Right atrium auricular region (tissue), 2 donors: ENCODE data around the gene EFCAB6. TPM values are rescaled to one million over a fixed set of nuclear protein-coding genes. Genes with fewer than 3 reads are reported as not detected.

ENCODE experiments used
- DNase-seq: peaks from one replicate; pipeline ENCODE4 v3.0.0-alpha.2; 2019; ENCODE audit warnings: low spot score
- H3K27ac ChIP-seq, 2 donors: fragments of 200-600 bp; sonication (generic); 1 replicate in 1 of 2; 2 replicates in 1 of 2; pipeline ENCODE4 v1.5.1; 2016 to 2019
- H3K27me3 ChIP-seq, 2 donors: fragments of 200-600 bp; sonication (generic); one replicate each; pipeline versions ENCODE4 v1.5.1 to v1.6.0; 2017 to 2019
- H3K36me3 ChIP-seq: fragments of 200-600 bp; sonication (generic); one replicate; pipeline ENCODE4 v1.5.1; 2016
- H3K4me1 ChIP-seq, 2 donors: fragments of 200-600 bp; sonication (generic); one replicate each; pipeline versions ENCODE4 v1.5.1 to v1.6.0; 2017 to 2019
- H3K4me3 ChIP-seq, 2 donors: fragments of 200-600 bp; sonication (generic); 1 replicate in 1 of 2; 2 replicates in 1 of 2; pipeline ENCODE4 v1.5.1; 2017 to 2019; ENCODE audit warnings: mild to moderate bottlenecking in 1 of 2, moderate library complexity in 1 of 2
- H3K9me3 ChIP-seq, 2 donors: fragments of 200-600 bp; sonication (generic); one replicate each; pipeline ENCODE4 v1.5.1; 2019
- total RNA-seq, 2 donors: library from RNA; depleted of rRNA; stranded (reverse); fragments of >200 nt; gene quantifications; one replicate each; pipeline ENCODE4 v1.1.0, GENCODE V29; 2016
- TF ChIP-seq, protein P1 (sequence below), 2 donors: fragments of 200-600 bp; sonication (generic); IDR thresholded peaks; one replicate each; pipeline ENCODE4 v1.5.1; 2019; ENCODE audit warnings: antibody characterized with exemption in 2 of 2

EFCAB6 gene
- total RNA-seq, 2 donors from 2014 or later = 1.5 TPM

DNA sequence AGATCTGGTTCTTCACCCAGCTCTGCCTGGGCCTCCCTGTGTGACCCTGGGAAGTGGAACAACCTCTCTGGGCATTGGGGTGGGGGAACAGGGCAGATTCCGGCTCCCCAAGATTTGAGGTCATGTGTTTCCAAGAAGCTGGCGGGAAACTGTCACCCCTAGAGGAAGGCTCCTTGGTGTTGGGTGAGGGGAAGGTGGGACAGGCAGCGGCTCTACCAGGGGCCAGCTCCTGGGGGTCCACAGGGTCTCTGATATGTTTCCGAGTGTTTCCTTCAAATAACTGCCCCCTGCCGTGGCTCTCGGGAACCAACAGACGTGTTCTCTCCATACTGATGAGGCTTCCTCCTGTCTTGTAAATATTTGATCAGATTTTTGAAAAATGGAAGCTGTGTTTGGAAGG lies 321.8 kb downstream of the EFCAB6 start:
- Histone ChIP-seq H3K9me3 (no peaks in the 10 kb centered on the region), H3K27ac (no peak overlapping the region), H3K4me1 (no peaks in the 10 kb centered on the region), H3K36me3 (no peaks in the 10 kb centered on the region), H3K4me3 (no peak overlapping the region), H3K27me3 (no peaks in the 10 kb centered on the region)
- TF ChIP-seq, protein P1, sequence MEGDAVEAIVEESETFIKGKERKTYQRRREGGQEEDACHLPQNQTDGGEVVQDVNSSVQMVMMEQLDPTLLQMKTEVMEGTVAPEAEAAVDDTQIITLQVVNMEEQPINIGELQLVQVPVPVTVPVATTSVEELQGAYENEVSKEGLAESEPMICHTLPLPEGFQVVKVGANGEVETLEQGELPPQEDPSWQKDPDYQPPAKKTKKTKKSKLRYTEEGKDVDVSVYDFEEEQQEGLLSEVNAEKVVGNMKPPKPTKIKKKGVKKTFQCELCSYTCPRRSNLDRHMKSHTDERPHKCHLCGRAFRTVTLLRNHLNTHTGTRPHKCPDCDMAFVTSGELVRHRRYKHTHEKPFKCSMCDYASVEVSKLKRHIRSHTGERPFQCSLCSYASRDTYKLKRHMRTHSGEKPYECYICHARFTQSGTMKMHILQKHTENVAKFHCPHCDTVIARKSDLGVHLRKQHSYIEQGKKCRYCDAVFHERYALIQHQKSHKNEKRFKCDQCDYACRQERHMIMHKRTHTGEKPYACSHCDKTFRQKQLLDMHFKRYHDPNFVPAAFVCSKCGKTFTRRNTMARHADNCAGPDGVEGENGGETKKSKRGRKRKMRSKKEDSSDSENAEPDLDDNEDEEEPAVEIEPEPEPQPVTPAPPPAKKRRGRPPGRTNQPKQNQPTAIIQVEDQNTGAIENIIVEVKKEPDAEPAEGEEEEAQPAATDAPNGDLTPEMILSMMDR (IDR thresholded peaks at IDR 0.05) = no peak
- no peak for DNase-seq

DNA sequence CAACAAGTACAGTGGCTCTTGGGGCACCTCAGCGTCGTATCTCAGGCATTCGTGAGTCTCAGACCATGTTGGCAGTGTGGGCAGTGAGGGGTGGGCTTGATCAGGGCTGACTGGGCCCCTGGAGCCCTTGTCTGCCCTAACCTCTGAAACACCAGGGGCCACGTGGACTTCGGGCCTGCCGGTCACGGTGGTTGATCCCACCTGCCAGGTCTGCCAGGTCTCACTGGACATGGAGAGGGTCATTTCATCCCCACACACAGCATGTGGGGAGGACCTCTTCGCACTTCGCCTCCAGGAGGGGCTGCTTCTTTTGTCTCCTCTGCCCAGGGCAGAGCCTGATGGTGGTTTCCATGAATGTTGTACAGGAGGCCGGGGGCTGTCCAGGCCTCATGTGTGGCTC lies 323.2 kb downstream of the EFCAB6 start:
- TF ChIP-seq, protein P1 (IDR thresholded peaks at IDR 0.05) = no peak
- DNase-seq = no peak
- Histone ChIP-seq H3K27ac (no peak overlapping the region), H3K9me3 (no peaks in the 10 kb centered on the region), H3K4me1 (no peaks in the 10 kb centered on the region), H3K36me3 (no peaks in the 10 kb centered on the region), H3K27me3 (no peaks in the 10 kb centered on the region), H3K4me3 (no peak overlapping the region)

DNA sequence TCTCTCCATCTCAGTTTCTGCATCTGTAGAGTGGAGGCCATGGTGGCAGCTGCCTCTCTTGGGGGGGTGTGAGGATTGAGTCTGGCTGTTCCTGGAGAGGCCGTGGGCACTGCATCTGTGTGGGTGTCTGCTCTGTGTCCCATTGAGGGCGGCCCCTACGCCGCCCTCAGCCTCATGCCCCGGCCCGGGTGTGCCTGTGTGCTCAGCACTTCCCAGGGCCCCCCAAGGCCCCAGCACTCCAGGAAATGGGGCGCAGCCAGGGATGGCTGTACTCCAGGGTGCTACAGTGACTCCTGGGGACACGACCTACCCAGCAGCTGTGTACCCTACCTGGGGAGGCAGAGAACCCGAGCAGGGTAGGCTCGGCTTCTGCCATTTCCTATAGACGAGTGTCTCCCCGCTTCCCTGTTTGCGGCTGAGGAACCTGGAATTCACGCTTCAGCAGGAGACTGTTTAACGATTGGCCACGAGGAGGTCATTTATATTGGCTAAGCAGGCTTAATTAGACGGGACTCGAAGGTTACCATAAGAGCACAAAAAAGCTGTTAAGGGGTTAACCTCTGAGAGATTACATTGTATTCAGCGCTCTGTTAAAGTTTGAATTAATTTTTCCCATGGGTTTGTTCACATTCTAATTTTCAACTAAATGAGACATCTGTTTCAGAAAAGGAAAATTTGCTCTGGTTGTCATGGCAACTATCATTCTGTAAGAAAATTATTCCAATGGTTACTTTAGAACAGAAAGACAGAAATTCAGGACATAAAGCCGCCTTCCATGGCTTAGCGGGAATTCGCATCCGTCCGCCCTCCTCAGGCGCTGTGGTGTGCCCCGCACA lies 323.9 kb downstream of the EFCAB6 start:
- TF ChIP-seq, protein P1 (IDR thresholded peaks at IDR 0.05) = no peak
- no peak for DNase-seq
- no peaks in the 10 kb centered on the region for H3K36me3 ChIP-seq
- H3K9me3 ChIP-seq = no peaks in the 10 kb centered on the region
- no peaks in the 10 kb centered on the region for H3K4me1 ChIP-seq
- H3K27me3 ChIP-seq = no peaks in the 10 kb centered on the region
- no peak overlapping the region for H3K4me3 ChIP-seq
- no peak overlapping the region for H3K27ac ChIP-seq

DNA sequence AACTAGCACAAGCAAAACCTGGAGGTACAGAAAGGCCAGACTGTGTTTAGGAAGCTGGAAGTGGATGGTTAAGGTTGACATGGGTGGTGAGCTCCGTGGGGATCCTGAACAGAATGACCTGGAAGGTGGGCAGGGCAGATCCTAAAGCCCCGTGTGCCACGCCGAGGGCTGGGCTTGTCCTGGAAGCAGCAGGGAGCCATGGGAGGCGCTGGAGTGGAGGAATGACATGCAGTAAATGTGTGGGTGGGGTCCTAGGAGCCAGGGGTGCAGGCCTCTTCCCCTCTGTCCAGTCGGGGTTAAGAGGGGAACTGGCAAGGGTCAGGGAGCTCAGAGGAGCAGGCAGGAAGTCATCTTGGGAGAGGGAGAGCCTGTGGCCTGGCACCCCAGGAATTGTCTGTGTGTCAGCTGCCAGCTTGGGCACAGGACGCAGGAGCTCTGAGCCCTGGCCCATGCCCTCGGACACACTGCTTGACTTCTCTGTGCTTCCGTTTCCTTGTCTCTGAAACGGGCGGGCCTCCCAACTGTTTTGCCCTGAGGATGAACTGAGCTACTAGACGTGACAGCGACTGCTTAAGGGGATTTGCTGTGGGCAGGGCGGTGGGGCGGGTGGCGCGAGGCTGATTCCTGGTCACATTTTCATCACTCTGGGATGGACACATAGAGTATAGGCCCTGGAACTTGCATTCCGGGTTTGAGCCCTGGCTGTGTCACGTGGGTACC lies 324.6 kb downstream of the EFCAB6 start:
- TF ChIP-seq, protein P1 (IDR thresholded peaks at IDR 0.05) = no peak
- H3K36me3 ChIP-seq = no peaks in the 10 kb centered on the region
- DNase-seq = no peak
- H3K27me3 ChIP-seq = no peaks in the 10 kb centered on the region
- no peak overlapping the region for H3K4me3 ChIP-seq
- H3K27ac ChIP-seq = no peak overlapping the region
- H3K9me3 ChIP-seq = no peaks in the 10 kb centered on the region
- H3K4me1 ChIP-seq = no peaks in the 10 kb centered on the region

DNA sequence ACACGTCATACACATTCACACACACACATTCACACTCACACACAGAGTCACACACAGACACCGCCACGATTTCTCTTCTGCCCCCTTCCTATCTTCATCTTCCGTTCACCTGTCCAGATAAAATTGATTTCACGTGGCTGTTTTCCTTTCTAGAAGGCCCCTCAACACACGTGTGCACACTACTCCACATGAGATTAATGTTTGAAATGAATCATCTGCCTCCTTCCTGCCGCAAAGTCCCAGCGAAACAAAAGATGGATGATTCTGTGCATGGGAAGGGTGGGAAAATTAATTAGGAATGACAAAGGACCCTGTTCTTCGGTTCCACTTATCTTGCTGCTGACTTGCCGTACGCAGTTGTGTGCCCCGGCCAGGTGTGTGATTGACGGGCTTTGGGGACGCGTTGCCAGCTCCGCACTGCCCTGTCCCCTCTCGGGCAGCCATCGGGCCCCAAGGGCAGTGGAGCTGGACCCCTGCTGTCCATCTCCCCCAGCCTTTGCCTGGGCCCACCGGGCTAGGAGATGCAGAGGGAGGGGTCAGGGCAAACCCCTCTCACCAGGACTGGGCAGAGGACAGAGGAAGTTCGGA lies 326.5 kb downstream of the EFCAB6 start:
- H3K27me3 ChIP-seq = no peaks in the 10 kb centered on the region
- no peaks in the 10 kb centered on the region for H3K36me3 ChIP-seq
- H3K27ac ChIP-seq = no peak overlapping the region
- TF ChIP-seq, protein P1 (IDR thresholded peaks at IDR 0.05) = no peak
- H3K4me1 ChIP-seq = no peaks in the 10 kb centered on the region
- DNase-seq = no peak
- no peaks in the 10 kb centered on the region for H3K9me3 ChIP-seq
- H3K4me3 ChIP-seq = no peak overlapping the region
